Panc1 (cell line): ENCODE data around the gene MARK4. TPM values are rescaled to one million over a fixed set of nuclear protein-coding genes. Genes with fewer than 3 reads are reported as not detected.

Experiments
- ATAC-seq: fragments of 200-7000 bp; cut with Tn5 transposase; 2 replicates; pipeline ENCODE4 v1.9.1; 2020; ENCODE audit warnings: mild to moderate bottlenecking, moderate library complexity
- BruUV-seq: library from RNA; stranded (reverse); fragments of 400-500 nt; replicated peaks from 2 replicates; lab custom pipeline; 2021; lab: Mats Ljungman, UMichigan
- CTCF ChIA-PET: fragments of 300-600 bp; sonication (Branson Sonifier 250); formaldehyde crosslinking; loops from one replicate; lab custom pipeline; 2022; ENCODE audit warnings: antibody characterized with exemption; lab: Charles Lee
- POLR2A ChIA-PET: fragments of 300-600 bp; sonication (Branson Sonifier 250); formaldehyde crosslinking; loops from one replicate; lab custom pipeline; 2022; ENCODE audit warnings: antibody characterized with exemption; lab: Charles Lee
- DNase-seq: peaks from one replicate; pipeline ENCODE4 v3.0.0-alpha.2; 2010; ENCODE audit warnings: low read depth, low spot score
- H3K27ac ChIP-seq: 2 replicates; pipeline ENCODE4 v1.5.1; 2011; ENCODE audit warnings: mild to moderate bottlenecking, low read length, inconsistent platforms
- H3K27me3 ChIP-seq: fragments of 200-500 bp; sonication (Bioruptor generic); 2 replicates; pipeline ENCODE4 v1.6.0; 2014; ENCODE audit warnings: low read length, inconsistent platforms; ENCODE audit not compliant: control insufficient read depth, insufficient read depth
- H3K36me3 ChIP-seq: fragments of 200-500 bp; sonication (Bioruptor generic); 2 replicates; pipeline ENCODE4 v1.5.1; 2014; ENCODE audit warnings: inconsistent platforms, mild to moderate bottlenecking, low read length, moderate library complexity; ENCODE audit not compliant: control insufficient read depth, insufficient read depth
- H3K4me1 ChIP-seq: 2 replicates; pipeline ENCODE4 v1.5.1; 2011; ENCODE audit warnings: inconsistent platforms, mild to moderate bottlenecking, low read length, moderate library complexity; ENCODE audit not compliant: control insufficient read depth, insufficient read depth
- H3K4me3 ChIP-seq, 2 experiments: 2 replicates each; pipeline ENCODE4 v1.5.1; 2011 to 2012; ENCODE audit warnings: low read depth in 2 of 2, low read length in 2 of 2, mild to moderate bottlenecking in 2 of 2, inconsistent platforms in 1 of 2, moderate library complexity in 1 of 2
- H3K9me3 ChIP-seq: fragments of 200-500 bp; sonication (Bioruptor generic); 2 replicates; pipeline ENCODE4 v1.5.1; 2014; ENCODE audit warnings: low read depth, mild to moderate bottlenecking, inconsistent platforms, low read length, moderate library complexity; ENCODE audit not compliant: control insufficient read depth, insufficient read depth
- CTCF ChIP-seq: fragments of 450-650 bp; IDR thresholded peaks from 2 replicates; pipeline ENCODE4 v1.5.1; 2017; ENCODE audit warnings: mild to moderate bottlenecking
- POLR2AphosphoS5 ChIP-seq: IDR thresholded peaks from 2 replicates; pipeline ENCODE4 v1.6.1; 2012; ENCODE audit warnings: mild to moderate bottlenecking, low read depth, low read length, moderate library complexity
- SIN3A ChIP-seq: IDR thresholded peaks from 2 replicates; pipeline ENCODE4 v1.6.1; 2012; ENCODE audit warnings: low read depth, mild to moderate bottlenecking, low read length, moderate library complexity, borderline replicate concordance; ENCODE audit not compliant: insufficient read depth
- TCF7L2 ChIP-seq: IDR thresholded peaks from 2 replicates; pipeline ENCODE4 v1.6.1; 2011; ENCODE audit warnings: mild to moderate bottlenecking, low read depth, low read length, inconsistent platforms
- in situ Hi-C: cut with HindIII; loops from 2 replicates; pipeline ENCODE4 v1.10.0; 2016; ENCODE audit warnings: low sequenced_read_pairs, low pct_unique_long_range_greater_than_20kb
- intact Hi-C: fragments of 100-400 bp; cut with micrococcal nuclease; formaldehyde crosslinking; loops from one replicate; pipeline ENCODE4 v1.10.0; 2022; ENCODE audit not compliant: unreplicated experiment
- total RNA-seq: library from RNA; stranded (reverse); gene quantifications from one replicate; pipeline ENCODE4 v1.2.1, GENCODE V29; 2021; ENCODE audit not compliant: unreplicated experiment
- TF ChIP-seq, protein P1 (sequence below), 2 experiments: IDR thresholded peaks; 2 replicates each; pipeline ENCODE4 v1.6.1; 2011 to 2012; ENCODE audit warnings: low read depth in 2 of 2, control low read depth in 1 of 2, low read length in 1 of 2, mild to moderate bottlenecking in 1 of 2, moderate library complexity in 1 of 2; ENCODE audit not compliant: insufficient read depth in 1 of 2

Gene MARK4
- total RNA-seq, 1 experiment from 2014 or later: 21.6 TPM

GRCh38 chr19:45279587-45280192 lies 28.6 kb downstream of the MARK4 start:
- ChIA-PET POLR2A (no interaction called here), CTCF (no interaction called here)
- intact Hi-C loops: no loop called here
- H3K27me3 ChIP-seq: no peaks in the 10 kb centered on the region
- ATAC-seq (no peak), DNase-seq (no peak)
- H3K9me3 ChIP-seq: no peaks in the 10 kb centered on the region
- H3K36me3 ChIP-seq: no peaks in the 10 kb centered on the region
- no peaks in the 10 kb centered on the region for H3K4me1 ChIP-seq
- no peak overlapping the region for H3K27ac ChIP-seq
- in situ Hi-C loops: no loop called here
- H3K4me3 ChIP-seq: no peak overlapping the region
- no TSS peak for BruUV-seq
- TF ChIP-seq SIN3A (no peak), CTCF (no peak), TCF7L2 (no peak), POLR2AphosphoS5 (no peak)
- TF ChIP-seq, protein P1, sequence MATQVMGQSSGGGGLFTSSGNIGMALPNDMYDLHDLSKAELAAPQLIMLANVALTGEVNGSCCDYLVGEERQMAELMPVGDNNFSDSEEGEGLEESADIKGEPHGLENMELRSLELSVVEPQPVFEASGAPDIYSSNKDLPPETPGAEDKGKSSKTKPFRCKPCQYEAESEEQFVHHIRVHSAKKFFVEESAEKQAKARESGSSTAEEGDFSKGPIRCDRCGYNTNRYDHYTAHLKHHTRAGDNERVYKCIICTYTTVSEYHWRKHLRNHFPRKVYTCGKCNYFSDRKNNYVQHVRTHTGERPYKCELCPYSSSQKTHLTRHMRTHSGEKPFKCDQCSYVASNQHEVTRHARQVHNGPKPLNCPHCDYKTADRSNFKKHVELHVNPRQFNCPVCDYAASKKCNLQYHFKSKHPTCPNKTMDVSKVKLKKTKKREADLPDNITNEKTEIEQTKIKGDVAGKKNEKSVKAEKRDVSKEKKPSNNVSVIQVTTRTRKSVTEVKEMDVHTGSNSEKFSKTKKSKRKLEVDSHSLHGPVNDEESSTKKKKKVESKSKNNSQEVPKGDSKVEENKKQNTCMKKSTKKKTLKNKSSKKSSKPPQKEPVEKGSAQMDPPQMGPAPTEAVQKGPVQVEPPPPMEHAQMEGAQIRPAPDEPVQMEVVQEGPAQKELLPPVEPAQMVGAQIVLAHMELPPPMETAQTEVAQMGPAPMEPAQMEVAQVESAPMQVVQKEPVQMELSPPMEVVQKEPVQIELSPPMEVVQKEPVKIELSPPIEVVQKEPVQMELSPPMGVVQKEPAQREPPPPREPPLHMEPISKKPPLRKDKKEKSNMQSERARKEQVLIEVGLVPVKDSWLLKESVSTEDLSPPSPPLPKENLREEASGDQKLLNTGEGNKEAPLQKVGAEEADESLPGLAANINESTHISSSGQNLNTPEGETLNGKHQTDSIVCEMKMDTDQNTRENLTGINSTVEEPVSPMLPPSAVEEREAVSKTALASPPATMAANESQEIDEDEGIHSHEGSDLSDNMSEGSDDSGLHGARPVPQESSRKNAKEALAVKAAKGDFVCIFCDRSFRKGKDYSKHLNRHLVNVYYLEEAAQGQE (IDR thresholded peaks at IDR 0.05; ENCODE audit: insufficient read depth in 1 of 2, low read depth in 2 of 2, low read length in 1 of 2): no peak

DNA sequence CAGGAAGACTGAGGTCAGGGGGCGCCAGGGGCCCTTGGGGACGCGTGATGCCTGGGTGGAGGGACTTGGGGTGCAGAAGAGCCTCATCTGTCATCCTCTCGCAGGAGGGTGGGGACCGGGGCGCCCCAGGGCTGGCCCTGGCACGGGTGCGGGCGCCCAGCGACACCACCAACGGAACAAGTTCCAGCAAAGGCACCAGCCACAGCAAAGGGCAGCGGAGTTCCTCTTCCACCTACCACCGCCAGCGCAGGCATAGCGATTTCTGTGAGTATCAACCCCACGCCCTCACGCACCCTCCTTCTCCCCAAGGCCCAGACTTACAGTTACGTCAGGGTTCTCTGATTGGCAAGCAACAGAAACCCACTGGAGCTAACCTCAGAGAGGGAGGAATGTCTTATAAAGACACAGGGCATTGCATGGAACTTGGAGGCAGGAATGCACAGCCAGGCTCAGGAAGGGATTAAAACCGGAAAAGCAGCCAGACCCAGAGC lies 29.4 kb downstream of the MARK4 start:
- Histone ChIP-seq H3K4me1 (no peaks in the 10 kb centered on the region), H3K36me3 (no peaks in the 10 kb centered on the region), H3K4me3 (no peak overlapping the region), H3K27ac (no peak overlapping the region), H3K9me3 (no peaks in the 10 kb centered on the region), H3K27me3 (no peaks in the 10 kb centered on the region)
- intact Hi-C loops (no loop called here), in situ Hi-C loops (no loop called here)
- ChIA-PET POLR2A (no interaction called here), CTCF (no interaction called here)
- ATAC-seq (no peak), DNase-seq (no peak)
- BruUV-seq: no TSS peak
- TF ChIP-seq CTCF (no peak), POLR2AphosphoS5 (no peak), SIN3A (no peak), TCF7L2 (no peak)
- TF ChIP-seq, protein P1 (IDR thresholded peaks at IDR 0.05; ENCODE audit: insufficient read depth in 1 of 2, low read depth in 2 of 2, low read length in 1 of 2): no peak
